A549 treated with dexamethasone at 1 μM for 4 hours (cell line): ENCODE measurements around the gene MRGPRE. TPM values are rescaled to one million over a fixed set of nuclear protein-coding genes. Genes with fewer than 3 reads are reported as not detected.

Source experiments
- total RNA-seq: library from RNA; stranded (reverse); fragments of 200-300 nt; extraction: Qiagen RNA extraction; gene quantifications from 5 replicates; pipeline ENCODE4 v1.2.3, GENCODE V29; 2022

Gene MRGPRE
- 0.06 to 0.14 TPM (median 0.08 TPM) in 4 of 5 replicates, not detected in the other for total RNA-seq

GRCh38 chr11:3231851-3232744 lies at the start of gene MRGPRE:
Gene MRGPRE, minus strand, starts transcription at chr11:3232417. Its CDS starts 3,618 bp downstream, at chr11:3228799.

DNA sequence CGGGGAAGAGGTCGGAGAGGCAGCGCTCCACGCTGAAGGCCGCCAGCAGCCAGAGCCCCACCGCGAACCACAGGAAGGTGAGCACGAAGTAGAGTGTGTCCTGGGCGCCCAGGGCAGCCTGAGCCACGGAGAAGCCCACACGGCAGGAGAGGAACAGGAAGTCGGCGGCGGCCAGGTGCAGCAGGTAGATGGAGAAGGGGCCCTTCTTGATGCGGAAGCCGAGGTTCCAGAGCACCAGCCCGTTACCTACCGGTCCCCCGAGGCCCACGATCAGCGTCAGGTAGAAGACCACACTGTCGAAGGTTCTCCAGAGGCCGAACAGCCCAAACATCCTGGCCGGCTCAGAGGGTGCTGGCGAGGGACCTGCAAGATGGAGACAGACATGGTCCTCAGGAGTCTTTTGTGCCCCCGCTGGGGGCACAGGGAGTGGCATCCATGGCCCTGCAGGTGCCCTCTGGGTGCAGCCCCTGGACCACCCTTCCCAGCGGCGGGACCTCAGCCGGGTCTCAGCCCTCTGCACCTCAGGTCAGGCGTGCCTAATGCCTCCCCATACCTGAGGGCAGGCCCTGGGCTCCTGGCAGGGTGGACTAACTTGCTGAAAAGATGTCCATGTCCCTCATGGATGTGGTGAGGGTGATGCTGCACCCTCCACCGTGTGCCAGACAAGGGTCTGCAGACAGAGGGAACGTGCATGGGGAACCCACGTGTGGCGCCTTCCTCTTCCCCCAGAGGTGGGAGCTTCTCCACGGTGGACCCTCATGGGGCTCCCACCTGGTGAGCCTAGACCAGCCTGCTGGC lies 13.5 kb downstream of the MRGPRE start, which contains the start of gene MRGPRG:
Gene MRGPRG (minus strand): TSS at position 331 of the 798 bp plus-strand sequence. CDS start 0 bp downstream, at position 331.

Other genes with a start within 250 kb of the MRGPRE start
- 119 to 126 TPM (median 122 TPM) in 5 replicates for gene NAP1L4, start 240.1 kb downstream of the MRGPRE start, total RNA-seq
- gene CARS1, start 175.0 kb downstream of the MRGPRE start, total RNA-seq = 55.0 to 70.5 TPM (median 58.9 TPM) in 5 replicates
- 6.9 to 10.6 TPM (median 9.1 TPM) in 5 replicates for gene OSBPL5, start 67.1 kb downstream of the MRGPRE start, total RNA-seq
- not detected in 5 replicates for gene MRGPRG, start 13.6 kb downstream of the MRGPRE start, total RNA-seq
- 17.0 to 23.2 TPM (median 18.6 TPM) in 5 replicates for gene ZNF195, start 146.7 kb upstream of the MRGPRE start, total RNA-seq